Skin epidermis (tissue), 12 donors: ENCODE data around the gene PEX11A.

Experiments used
- H3K27ac ChIP-seq, 21 experiments: fragments of 200-600 bp; sonication (generic) in 11 of 21; one replicate each; pipeline ENCODE4 v1.5.0; 2020; ENCODE audit warnings: mild to moderate bottlenecking in 3 of 21, inconsistent platforms in 2 of 21, moderate library complexity in 2 of 21
- H3K4me3 ChIP-seq, 7 experiments: fragments of 200-600 bp; sonication (generic) in 2 of 7; one replicate each; pipeline ENCODE4 v1.5.0; 2020; ENCODE audit warnings: inconsistent platforms in 2 of 7, mild to moderate bottlenecking in 2 of 7, moderate library complexity in 1 of 7

The PEX11A gene, protein sequence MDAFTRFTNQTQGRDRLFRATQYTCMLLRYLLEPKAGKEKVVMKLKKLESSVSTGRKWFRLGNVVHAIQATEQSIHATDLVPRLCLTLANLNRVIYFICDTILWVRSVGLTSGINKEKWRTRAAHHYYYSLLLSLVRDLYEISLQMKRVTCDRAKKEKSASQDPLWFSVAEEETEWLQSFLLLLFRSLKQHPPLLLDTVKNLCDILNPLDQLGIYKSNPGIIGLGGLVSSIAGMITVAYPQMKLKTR

GRCh38 chr15:89690276-89691218, at the start of gene PEX11A, which contains the start of gene WDR93:
TSS of gene PEX11A (minus strand) at chr15:89690754. CDS start at chr15:89690632, 122 bp downstream.
TSS of gene WDR93 (plus strand) at chr15:89690811. CDS start at chr15:89701747, 10,936 bp downstream.
- H3K27ac ChIP-seq, result peak within 1 kb of the TSS in 16 of 21 experiments; percentile 23 to 77 (median 52)
- H3K4me3 ChIP-seq, result peak within 1 kb of the TSS; percentile 50 to 85 (median 68)

DNA sequence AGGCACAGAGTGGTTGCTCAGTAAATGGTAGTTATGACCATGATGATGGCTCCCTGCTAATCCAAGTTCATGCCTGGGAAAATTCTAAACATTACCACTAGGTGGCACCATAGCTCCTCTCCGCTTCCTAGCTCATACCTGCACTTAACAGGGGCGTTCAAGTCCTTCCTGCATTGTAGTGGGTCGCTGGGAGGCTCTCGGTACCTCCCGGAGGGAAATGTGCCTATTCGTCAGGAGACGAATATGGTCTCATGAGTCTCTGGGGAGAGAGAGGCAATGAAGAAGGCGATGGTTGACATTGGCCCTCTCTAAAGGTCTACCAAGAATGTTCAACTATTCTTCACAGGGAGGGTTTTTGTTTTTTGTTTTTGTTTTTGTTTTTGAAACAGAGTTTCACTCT, 49.6 kb upstream of the PEX11A start:
- Histone ChIP-seq H3K27ac (no peak overlapping the region), H3K4me3 (no peak overlapping the region)

GRCh38 chr15:89735773-89736172, 45.2 kb upstream of the PEX11A start:
- Histone ChIP-seq H3K4me3 (no peak overlapping the region), H3K27ac (no peak overlapping the region)

DNA sequence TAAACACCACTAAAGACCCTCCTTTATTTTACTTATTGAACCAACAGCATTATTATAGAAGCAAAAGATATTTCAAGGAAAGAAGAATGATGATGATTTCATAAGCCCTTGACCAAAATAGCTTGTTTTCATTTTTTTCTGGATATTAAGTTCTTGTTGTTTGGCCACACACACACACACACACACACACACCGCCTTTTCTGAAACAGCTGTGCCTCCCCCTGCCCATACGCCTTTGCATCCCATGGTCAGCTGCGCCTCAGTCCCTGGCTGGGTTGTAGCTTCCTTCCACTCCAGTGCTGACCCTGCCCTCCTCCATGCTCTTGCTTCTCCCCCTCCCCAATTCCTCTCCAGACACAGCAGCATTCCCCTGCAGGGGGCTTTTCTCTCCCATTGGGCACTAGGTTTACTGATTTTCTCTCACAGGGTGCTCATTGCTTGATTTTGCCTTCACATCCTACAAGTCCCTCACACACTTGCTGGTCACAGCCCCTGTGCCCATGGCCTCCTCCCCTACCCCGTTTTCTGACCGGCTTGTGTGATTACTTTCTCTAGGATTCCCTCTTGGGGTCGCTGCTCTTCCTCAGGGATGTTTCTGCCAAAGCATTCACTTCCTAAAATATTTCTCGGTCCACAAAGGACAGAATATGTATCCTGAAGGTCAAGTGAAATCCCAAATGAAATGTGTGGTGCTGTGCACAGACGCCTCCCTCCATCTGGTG, 42.1 kb upstream of the PEX11A start:
- H3K4me3 ChIP-seq, result no peak overlapping the region
- no peak overlapping the region for H3K27ac ChIP-seq

- Histone ChIP-seq H3K27ac (no peak overlapping the region), H3K4me3 (no peak overlapping the region)
Measured at GRCh38 chr15:89731275-89731674, 40.7 kb upstream of the PEX11A start.

DNA sequence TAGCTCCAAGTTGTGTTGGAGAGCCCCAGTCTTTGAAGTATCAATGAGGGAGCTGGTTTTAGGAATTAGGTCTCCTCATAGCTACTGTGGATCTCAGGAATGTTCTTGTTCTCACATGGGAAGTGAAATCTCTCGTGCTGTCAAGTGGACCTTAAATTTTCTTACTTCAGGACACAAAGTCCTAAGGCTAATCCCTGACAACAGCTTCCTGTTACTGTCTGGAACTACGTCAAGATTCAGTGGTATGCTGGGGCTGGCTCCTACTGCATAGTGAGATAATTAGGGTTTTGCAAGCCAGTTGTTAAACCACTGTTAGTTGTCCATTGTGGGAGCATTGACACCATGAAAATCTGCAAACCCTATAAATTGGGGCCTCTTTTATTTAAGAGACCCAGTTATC, 37.7 kb upstream of the PEX11A start:
- Histone ChIP-seq H3K27ac (no peak overlapping the region), H3K4me3 (no peak overlapping the region)

- H3K27ac ChIP-seq, result no peak overlapping the region
- H3K4me3 ChIP-seq, result no peak overlapping the region
Measured at GRCh38 chr15:89725064-89725463, 34.5 kb upstream of the PEX11A start.

GRCh38 chr15:89724621-89725020, 34.1 kb upstream of the PEX11A start:
- Histone ChIP-seq H3K27ac (no peak overlapping the region), H3K4me3 (no peak overlapping the region)

- no peak overlapping the region for H3K27ac ChIP-seq
- no peak overlapping the region for H3K4me3 ChIP-seq
Measured at GRCh38 chr15:89723031-89723430, 32.5 kb upstream of the PEX11A start.

- H3K27ac ChIP-seq, result no peak overlapping the region
- no peak overlapping the region for H3K4me3 ChIP-seq
Measured at GRCh38 chr15:89714775-89715174, 24.2 kb upstream of the PEX11A start.

- Histone ChIP-seq H3K4me3 (no peak overlapping the region), H3K27ac (no peak overlapping the region)
Measured at GRCh38 chr15:89707577-89707976, 17.0 kb upstream of the PEX11A start.

DNA sequence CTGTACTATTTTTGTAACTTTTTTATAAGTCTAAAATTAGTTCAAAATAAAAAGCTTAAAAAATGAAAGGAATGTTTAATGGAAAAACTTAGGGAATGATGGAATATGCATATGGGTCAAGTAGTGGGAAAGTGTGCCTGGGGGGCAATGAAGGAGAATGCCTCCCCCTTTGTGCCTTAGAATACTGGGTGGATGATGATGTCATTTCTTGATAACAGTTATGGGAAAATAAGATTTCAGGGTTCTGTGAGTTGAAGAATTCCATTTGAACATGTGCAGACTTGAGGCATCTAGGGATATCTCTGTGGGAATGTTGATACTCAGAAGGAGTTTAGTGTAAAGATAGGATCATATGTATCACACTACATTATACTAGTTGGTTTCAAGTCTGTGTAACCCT, 13.9 kb upstream of the PEX11A start:
- no peak overlapping the region for H3K4me3 ChIP-seq
- no peak overlapping the region for H3K27ac ChIP-seq

DNA sequence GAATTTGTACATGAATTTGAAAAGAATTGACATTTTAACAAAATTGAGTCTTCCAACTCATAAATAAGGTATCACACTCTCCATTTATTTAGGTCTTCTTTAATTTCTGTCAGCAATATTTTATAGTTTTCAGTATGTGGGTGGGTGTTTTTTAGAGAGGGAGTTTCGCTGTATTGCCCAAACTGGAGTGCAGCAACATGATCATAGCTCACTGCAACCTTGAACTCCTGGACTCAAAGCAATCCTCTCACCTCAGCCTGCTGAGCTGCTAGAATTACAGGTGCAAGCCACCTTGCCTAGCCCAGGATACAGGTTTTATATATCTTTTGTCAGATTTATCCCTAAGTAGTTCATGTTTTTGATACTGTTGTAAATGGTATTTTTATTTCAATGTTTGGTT, 4.6 kb upstream of the PEX11A start:
- Histone ChIP-seq H3K27ac (no peak overlapping the region), H3K4me3 (no peak overlapping the region)

DNA sequence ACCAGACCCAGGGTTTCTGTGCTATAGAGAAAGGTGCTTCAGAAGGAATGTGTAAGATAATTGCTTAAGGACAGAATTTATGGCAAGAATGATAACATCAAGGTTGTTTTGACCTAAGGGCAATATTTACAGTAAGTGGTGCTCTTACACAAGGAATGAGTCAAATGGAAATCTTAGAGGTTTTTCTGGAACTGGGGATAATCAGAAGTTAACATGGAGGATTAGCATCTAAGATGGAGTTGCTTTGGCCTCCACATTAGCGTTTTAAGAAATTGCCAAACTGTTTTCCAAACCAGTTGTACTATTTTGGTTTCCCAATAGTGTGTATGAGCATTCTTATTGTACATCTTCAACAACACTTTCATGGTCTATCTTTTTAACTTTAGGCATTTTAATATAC, 3.1 kb upstream of the PEX11A start:
- no peak overlapping the region for H3K27ac ChIP-seq
- no peak overlapping the region for H3K4me3 ChIP-seq

- H3K27ac ChIP-seq, result no peak overlapping the region
- H3K4me3 ChIP-seq, result no peak overlapping the region
Measured at GRCh38 chr15:89693091-89693490, 2.5 kb upstream of the PEX11A start.

GRCh38 chr15:89689930-89690275, 651 bp downstream of the PEX11A start:
- Histone ChIP-seq H3K4me3 (peak overlapping the region; percentile 50 to 85 (median 68)), H3K27ac (peak overlapping the region in 14 of 21 experiments; percentile 29 to 77 (median 55))

DNA sequence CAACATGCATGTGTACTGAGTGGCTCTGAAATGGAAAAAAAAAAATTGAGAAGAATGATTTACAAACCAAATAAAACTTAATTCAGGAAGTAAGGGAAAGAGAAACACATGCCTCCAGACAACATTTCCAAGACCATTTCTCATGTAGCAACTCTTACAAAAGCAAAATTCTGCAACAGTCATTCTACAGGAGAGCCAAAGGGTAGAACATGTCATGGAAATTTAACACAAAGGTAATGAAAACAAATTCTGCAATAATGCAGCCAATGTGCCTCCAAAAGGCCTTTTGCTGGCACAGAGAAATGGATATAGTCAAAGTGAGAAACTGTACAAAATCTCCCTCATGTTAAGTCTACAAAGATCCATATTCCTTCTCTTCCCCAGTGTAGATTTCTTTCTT, 4.0 kb downstream of the PEX11A start:
- no peak overlapping the region for H3K4me3 ChIP-seq
- no peak overlapping the region for H3K27ac ChIP-seq

DNA sequence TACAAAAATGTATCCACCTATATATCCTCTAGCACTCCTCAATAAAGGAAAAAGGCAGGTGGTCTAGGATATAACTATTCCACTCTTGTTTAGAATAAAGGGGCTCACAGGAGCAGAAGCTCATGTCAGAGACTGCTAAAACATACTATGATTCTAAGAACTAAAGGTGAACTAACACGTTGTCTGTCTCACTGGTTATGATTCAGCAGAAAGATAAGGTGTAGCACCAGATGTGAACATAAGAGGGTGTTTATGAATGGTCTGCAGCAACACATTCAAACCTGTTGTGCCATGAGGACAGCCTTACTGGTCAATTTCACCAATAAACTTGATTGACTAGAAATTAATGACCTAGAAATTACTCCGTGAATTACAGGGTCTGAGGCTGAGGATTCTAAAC, 4.6 kb downstream of the PEX11A start:
- Histone ChIP-seq H3K4me3 (no peak overlapping the region), H3K27ac (no peak overlapping the region)

DNA sequence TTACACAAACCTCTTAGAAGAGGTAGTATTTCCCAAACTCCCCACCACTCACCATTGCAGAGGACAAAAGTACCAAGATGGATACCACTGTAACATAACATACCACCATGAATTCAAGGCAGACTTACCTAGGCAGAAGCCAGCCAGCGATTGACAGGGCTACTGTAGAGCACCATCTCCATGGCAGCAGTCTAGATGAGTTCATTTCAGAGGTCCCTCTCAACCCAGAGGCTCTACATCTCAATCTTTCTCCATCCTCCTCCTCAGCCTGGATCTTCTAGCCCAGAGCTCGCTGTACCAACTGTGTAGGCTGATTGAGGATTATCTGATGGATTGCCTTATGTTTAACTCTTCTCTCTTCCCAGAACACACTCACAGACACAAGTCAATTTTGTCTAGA, 9.4 kb downstream of the PEX11A start:
- Histone ChIP-seq H3K4me3 (no peak overlapping the region), H3K27ac (no peak overlapping the region)

DNA sequence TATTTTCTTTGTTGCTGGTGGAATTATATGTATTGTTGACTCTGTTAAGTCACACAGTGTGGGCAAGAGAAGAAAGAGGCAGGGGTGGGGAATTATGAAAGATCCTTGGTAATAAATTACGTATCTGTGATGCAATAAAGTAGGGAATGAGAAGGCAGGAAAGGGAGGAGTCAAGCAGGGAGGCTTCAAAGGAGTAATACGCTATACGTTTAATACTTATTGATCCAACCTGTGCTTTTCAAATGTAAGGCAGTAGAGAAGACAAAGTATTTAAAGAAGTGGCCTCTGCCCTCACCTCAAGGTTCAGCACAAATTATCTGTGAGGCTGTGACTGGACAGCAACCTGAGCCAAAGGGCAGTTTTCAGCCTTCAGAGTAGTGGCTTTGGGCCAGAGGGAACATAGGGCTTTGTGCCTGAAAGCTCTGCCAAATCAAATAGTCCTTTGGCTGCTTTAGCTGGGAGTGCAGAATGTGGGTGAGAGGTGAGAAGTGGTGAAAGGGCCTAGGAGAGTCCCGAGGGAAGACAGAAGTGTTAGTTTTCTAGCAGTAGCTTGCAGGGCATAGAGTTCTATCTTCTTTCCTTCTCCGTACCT, 10.2 kb downstream of the PEX11A start:
- H3K4me3 ChIP-seq, result no peak overlapping the region
- no peak overlapping the region for H3K27ac ChIP-seq
